Measurements from ENCODE around the gene AKAIN1.

AKAIN1 gene

GRCh38 chr18:5095239-5095638 is 101.8 kb downstream of the AKAIN1 start:
- no peak for DNase-seq (ENCODE audit: low read depth in 2 of 2)

- DNase-seq (ENCODE audit: low read depth in 2 of 2), result no peak
Measured at GRCh38 chr18:5093902-5094301, 103.2 kb downstream of the AKAIN1 start.

All from stimulated activated CD4-positive, alpha-beta T cell treated with anti-CD3 and anti-CD28 coated beads, Interleukin-1b, Interleukin-23, amount 100 ng/mL, for 1 hour (primary cell).